T-helper 17 cell (primary cell): ENCODE results near the gene HTD2. TPM values are rescaled to one million over a fixed set of nuclear protein-coding genes. Genes with fewer than 3 reads are reported as not detected.

Source experiments
- ATAC-seq: fragments of 150-1000 bp; cut with Tn5 transposase; 2 replicates; pipeline ENCODE4 v1.10.0; 2021; ENCODE audit warnings: mild to moderate bottlenecking, moderate library complexity
- DNase-seq, 3 donors: peaks; one replicate each; pipeline versions ENCODE4 v3.0.0 to v3.0.0-alpha.2; 2020 to 2021
- H3K9me3 ChIP-seq: one replicate; pipeline ENCODE4 v1.7.0; 2013; ENCODE audit warnings: low read length, mild to moderate bottlenecking; ENCODE audit not compliant: control insufficient read depth, poor library complexity, severe bottlenecking
- H3K27ac Mint-ChIP-seq: one replicate; pipeline ENCODE4 v1.8.0; 2022; ENCODE audit warnings: mild to moderate bottlenecking, moderate library complexity, mixed read lengths
- H3K27me3 Mint-ChIP-seq: one replicate; pipeline ENCODE4 v1.8.0; 2022; ENCODE audit warnings: mixed read lengths
- H3K36me3 Mint-ChIP-seq: one replicate; pipeline ENCODE4 v1.8.0; 2022; ENCODE audit warnings: low read depth, mixed read lengths
- H3K4me1 Mint-ChIP-seq: one replicate; pipeline ENCODE4 v1.8.0; 2022; ENCODE audit warnings: mild to moderate bottlenecking, mixed read lengths
- H3K4me3 Mint-ChIP-seq: one replicate; pipeline ENCODE4 v1.8.0; 2022; ENCODE audit warnings: mild to moderate bottlenecking, moderate library complexity, mixed read lengths
- total RNA-seq, 4 donors: library from RNA in 2 of 4; stranded (reverse) in 2 of 4; gene quantifications; one replicate each; pipeline ENCODE4 v1.2.3 and lab custom pipeline; 2022 to 2026

Gene HTD2
- total RNA-seq, 2 donors from 2014 or later = 6.9 to 7.3 TPM

DNA sequence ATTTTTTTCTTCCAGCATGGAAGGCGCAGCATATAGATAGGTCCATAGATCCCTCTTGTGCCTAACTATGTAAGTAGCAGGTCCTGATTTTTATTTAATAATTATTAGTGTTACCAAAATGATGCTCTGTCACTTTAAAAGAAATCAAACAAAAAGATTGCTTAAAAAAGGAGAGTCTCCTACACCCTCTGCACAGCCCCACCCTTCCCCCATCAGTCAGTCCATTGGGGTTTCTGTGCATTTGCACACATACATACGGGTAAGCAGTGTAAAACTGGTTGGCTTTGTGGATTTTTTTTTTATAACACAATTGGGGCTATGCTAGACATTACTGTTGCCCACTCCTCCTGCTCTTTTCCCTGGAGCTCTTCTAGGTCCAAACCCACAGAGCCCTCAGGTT lies 7.2 kb upstream of the HTD2 start:
- H3K27me3 Mint-ChIP-seq = peaks cover 27% of the 10 kb centered on the region
- no peaks in the 10 kb centered on the region for H3K9me3 ChIP-seq
- no peaks in the 10 kb centered on the region for H3K4me1 Mint-ChIP-seq
- H3K36me3 Mint-ChIP-seq = peaks cover 5% of the 10 kb centered on the region
- DNase-seq (no peak), ATAC-seq (no peak)
- no peak overlapping the region for H3K27ac Mint-ChIP-seq
- H3K4me3 Mint-ChIP-seq = no peak overlapping the region

DNA sequence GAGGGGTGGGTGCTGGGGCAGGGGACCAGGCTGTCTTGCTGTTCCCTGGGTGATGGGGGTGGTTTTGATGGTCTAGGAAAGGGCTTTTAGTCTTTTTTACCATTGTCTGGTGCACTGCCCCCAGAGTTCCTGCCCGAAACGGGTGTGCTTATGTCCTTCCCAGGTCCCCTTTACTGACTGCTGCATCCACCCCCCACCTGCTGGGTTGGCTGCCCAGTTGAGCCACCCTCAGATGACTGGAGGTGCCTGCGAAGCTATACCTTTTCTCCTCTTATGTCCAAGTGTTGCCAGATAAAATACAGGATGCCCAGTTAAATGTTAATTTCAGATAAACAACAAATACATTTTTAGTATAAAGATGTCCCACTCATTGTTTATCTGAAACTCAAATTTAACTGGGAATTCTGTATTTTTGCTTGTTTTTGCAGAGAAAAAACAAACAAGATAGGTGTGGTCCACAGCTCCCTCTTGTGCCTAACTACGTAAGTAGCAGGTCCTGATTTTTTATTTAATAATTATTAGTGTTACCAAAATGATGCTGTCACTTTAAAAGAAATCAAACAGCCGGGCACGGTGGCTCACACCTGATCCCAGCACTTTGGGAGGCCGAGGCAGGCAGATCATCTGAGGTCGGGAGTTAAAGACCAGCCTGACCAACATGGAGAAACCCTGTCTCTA lies 6.3 kb upstream of the HTD2 start:
- H3K36me3 Mint-ChIP-seq = peaks cover 5% of the 10 kb centered on the region
- no peak overlapping the region for H3K4me3 Mint-ChIP-seq
- H3K27ac Mint-ChIP-seq = no peak overlapping the region
- DNase-seq (no peak), ATAC-seq (no peak)
- peaks cover under 1% of the 10 kb centered on the region for H3K4me1 Mint-ChIP-seq
- H3K27me3 Mint-ChIP-seq = peaks cover 27% of the 10 kb centered on the region
- H3K9me3 ChIP-seq = no peaks in the 10 kb centered on the region

DNA sequence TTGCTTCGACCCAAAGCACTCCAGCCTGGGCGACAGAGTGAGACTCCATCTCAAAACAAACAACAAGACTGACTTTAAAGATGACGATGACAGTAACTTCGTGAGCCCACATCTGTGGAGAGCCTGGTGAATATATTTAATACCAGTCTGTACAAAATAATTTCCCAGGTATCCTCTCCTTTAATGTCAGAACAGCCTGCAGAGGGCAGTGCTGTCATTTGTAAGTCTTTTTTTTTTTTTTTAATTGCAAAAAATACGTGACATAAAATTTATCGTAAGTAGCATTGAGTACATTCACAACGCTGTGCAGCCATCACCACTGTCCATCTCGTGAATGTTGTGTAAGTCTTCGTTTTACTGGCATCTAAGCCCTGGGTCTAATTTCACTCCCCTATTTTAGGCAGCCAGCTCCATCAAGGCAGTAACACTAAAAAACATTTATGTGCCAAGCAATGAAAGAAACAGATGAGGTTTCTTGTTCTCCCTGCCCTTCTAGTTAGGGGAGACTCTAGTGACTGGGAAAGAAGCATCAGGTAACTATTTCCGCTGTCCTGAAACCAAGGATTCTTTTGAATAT lies 1.4 kb downstream of the HTD2 start:
- Mint-ChIP-seq H3K27me3 (peaks cover under 1% of the 10 kb centered on the region), H3K27ac (peak overlapping the region; percentile 98), H3K36me3 (peaks cover 3% of the 10 kb centered on the region), H3K4me3 (peak overlapping the region; percentile 99), H3K4me1 (peaks cover 26% of the 10 kb centered on the region)
- no peak for ATAC-seq
- peak in 2 of 3 donors; percentile 16 to 22 for DNase-seq
- no peaks in the 10 kb centered on the region for H3K9me3 ChIP-seq

DNA sequence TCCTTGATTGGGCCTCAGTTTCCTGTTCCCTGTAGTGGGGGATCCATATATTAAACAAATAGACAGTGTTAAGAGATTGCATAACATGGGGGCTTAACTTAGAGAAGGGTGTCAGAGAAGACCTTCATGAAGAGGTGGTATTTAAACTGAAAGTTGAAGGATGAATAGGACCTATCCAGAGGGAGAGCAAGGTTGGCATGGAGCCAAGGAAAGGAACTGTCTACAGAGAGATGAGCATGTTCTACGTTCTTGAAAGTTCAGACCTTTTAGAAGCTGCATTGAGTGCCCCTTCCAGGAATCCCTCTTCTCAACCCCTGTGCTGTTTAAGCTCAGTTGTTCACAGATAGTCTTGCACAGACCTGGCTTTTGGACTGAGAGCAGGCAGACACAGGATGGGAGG lies 2.4 kb downstream of the HTD2 start:
- peak overlapping the region; percentile 98 for H3K27ac Mint-ChIP-seq
- H3K9me3 ChIP-seq = no peaks in the 10 kb centered on the region
- H3K4me3 Mint-ChIP-seq = peak overlapping the region; percentile 58
- DNase-seq = no peak
- H3K27me3 Mint-ChIP-seq = no peaks in the 10 kb centered on the region
- ATAC-seq = no peak
- H3K36me3 Mint-ChIP-seq = peaks cover 3% of the 10 kb centered on the region
- H3K4me1 Mint-ChIP-seq = peaks cover 26% of the 10 kb centered on the region

DNA sequence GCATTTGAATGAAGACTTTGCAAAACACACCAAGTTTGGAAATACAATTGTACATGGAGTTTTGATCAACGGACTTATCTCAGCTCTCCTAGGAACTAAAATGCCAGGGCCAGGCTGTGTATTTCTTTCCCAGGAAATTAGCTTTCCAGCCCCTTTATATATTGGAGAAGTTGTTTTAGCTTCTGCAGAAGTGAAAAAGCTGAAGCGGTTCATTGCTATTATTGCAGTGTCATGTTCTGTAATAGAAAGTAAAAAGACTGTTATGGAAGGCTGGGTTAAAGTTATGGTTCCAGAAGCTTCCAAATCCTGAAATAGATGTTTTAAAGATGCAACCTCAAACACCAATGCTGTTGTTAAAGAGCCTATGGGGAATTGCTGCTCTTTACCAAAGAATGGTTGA lies 11.5 kb downstream of the HTD2 start:
- Mint-ChIP-seq H3K27ac (no peak overlapping the region), H3K4me3 (no peak overlapping the region), H3K4me1 (peaks cover 2% of the 10 kb centered on the region), H3K27me3 (no peaks in the 10 kb centered on the region), H3K36me3 (peaks cover 10% of the 10 kb centered on the region)
- H3K9me3 ChIP-seq = no peaks in the 10 kb centered on the region
- ATAC-seq (no peak), DNase-seq (no peak)

DNA sequence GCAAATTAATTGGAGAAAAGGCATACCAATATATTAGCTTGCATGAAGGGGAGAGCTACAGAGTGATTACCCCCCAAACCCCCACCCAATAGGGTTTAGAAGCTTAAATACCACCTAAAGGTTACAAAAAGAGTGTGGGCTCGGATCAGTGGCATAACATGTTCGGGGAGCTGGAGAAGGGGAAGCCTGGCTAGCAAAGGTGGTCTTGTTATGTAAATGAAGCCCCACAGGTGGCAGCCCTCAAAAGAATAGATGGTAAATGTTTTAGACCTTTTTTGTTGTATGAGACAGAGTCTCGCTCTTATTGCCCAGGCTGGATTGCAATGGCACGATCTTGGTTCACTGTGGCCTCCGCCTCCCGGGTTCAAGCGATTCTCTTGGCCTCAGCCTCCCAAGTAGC lies 15.5 kb downstream of the HTD2 start:
- Mint-ChIP-seq H3K4me1 (peaks cover 11% of the 10 kb centered on the region), H3K36me3 (peaks cover 4% of the 10 kb centered on the region), H3K27me3 (no peaks in the 10 kb centered on the region), H3K4me3 (no peak overlapping the region), H3K27ac (peak overlapping the region; percentile 57)
- ATAC-seq (no peak), DNase-seq (no peak)
- no peaks in the 10 kb centered on the region for H3K9me3 ChIP-seq

DNA sequence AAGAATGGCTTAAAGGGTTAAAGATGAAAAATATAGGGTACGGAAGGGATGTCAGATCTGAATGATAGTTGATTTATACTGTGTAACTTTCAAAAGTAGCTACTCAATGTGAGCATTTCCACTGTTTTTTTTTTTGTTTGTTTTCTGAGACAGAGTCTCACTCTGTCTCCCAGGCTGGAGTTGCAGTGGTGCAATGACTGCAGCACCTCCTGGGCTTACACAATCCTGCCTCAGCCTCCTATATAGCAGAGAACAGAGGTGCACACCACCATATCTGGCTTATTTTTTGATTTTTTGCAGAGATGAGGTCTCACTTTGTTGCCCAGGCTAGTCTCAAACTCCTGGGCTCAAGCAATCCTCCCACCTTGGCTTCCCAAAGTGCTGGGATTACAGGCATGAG lies 16.5 kb downstream of the HTD2 start:
- no peak for DNase-seq
- Mint-ChIP-seq H3K36me3 (peaks cover 2% of the 10 kb centered on the region), H3K4me1 (peaks cover 14% of the 10 kb centered on the region), H3K4me3 (no peak overlapping the region), H3K27me3 (no peaks in the 10 kb centered on the region), H3K27ac (peak overlapping the region; percentile 79)
- H3K9me3 ChIP-seq = no peaks in the 10 kb centered on the region
- no peak for ATAC-seq

DNA sequence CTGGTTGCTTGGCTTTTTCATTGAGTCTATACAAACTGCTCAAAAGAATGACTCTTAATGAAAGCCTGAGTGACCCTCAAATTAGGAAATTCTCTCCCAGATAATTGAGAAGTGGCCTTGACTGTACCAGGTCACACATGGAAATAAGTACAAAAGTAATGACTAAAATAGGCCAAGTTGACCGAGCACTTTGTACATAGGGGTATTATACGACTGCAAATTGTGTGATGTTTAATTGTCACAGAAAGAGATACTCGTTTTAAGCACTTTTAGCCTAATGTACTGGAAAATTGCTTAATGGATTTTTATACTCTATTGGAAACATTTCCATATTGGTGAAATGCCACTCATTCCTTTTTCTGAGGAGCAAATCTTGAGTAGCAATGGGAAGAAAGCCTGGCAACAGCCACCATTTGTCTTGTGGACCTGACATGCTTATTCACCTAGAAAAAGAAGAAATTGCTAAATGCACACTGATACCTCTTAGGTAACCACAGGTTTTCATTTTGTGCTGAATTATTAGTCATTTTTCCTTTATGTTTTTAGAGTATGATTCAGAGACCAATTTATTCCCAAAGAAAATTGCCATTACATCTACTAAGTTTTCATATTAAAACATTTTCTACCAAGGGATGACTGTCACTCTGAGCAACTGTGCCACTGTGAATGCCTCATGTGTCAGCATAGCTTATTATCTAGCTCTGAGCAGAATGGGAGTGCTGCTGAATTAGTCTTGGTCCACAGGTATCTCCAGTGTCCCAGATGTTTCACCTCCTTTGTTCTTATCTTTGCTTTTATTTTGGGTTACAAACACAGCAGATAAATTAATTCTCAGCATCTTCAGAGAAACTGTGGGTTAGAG lies 17.4 kb downstream of the HTD2 start:
- peak; percentile 18 for ATAC-seq
- H3K4me3 Mint-ChIP-seq = no peak overlapping the region
- peaks cover 14% of the 10 kb centered on the region for H3K4me1 Mint-ChIP-seq

DNA sequence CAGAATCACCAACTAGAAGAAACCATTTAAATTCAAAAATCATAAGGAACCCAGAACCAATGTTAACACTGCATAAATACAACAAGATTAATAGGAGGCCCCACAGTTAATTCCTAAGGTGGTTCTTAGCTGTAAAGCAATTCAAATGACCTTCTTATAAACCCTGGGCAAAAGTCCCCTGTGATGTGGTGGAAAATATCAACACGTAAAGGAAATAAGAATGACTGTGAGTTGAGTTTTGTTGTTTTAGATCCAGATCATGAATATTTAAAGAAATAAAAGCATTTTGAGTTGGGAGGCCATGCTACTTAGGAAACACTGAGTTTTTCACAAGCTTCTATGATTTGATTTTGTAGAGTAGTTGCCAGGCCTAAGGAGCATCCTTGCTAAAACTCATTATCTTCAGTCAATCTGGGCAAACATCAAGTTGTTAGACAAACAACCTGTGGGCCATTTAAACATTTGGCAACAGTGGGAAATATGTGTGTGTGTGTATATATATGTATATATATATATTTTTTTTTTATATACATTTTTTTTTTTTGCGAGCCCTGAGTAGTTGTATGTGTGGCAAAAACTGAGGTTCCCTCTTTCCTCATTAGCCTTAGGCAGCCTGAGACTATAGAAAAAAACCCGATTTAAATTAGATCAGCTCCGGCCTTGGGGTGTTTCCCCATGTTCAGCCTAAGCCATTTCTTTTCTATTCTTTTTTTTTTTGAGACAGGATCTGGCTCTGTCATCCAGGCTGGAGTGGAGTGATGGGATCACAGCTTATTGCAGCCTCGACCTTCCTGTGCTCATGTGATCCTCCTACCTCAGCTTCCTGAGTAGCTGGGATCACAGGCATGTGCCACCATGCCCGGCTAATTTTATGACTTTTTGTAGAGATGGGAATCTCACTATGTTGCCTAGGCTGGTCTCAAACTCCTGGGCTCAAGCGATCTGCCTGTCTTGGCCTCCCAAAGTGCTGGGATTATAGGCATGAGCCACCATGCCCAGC lies 18.4 kb downstream of the HTD2 start:
- Mint-ChIP-seq H3K36me3 (peaks cover 2% of the 10 kb centered on the region), H3K27me3 (no peaks in the 10 kb centered on the region), H3K27ac (peak overlapping the region; percentile 79), H3K4me1 (peaks cover 17% of the 10 kb centered on the region), H3K4me3 (peak overlapping the region; percentile 63)
- DNase-seq (no peak), ATAC-seq (peak; percentile 79)
- H3K9me3 ChIP-seq = no peaks in the 10 kb centered on the region

More for the DNA sequence above, 17.4 kb downstream of the HTD2 start:
- DNase-seq = no peak
- H3K9me3 ChIP-seq = no peaks in the 10 kb centered on the region
- Mint-ChIP-seq H3K36me3 (peaks cover 2% of the 10 kb centered on the region), H3K27me3 (no peaks in the 10 kb centered on the region), H3K27ac (peak overlapping the region; percentile 79)

DNA sequence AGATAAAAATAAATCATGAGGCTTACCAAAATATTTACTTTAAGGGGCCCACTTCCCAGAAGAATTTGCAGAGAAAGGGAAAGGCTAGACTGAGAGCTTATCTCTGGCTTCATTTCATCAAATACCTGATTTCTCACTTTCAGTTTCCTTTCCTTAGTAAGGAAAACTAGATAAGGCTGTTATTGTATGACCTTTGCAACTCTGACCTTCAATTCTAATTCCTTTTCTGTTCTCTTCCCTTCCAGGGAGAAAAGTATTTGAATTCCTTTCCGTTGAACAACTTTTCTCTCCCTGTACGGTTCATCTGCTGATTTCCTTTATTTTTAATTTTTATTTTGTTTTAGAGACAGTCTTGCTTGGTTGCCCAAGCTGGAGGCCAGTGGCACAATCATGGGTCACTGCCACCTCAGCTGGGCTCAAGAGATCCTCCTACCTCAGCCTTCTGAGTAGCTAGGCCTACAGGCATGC lies 19.2 kb downstream of the HTD2 start:
- Mint-ChIP-seq H3K27ac (peak overlapping the region; percentile 79), H3K36me3 (no peaks in the 10 kb centered on the region), H3K4me1 (peaks cover 17% of the 10 kb centered on the region), H3K27me3 (no peaks in the 10 kb centered on the region), H3K4me3 (no peak overlapping the region)
- ATAC-seq = no peak
- DNase-seq = no peak
- H3K9me3 ChIP-seq = no peaks in the 10 kb centered on the region

DNA sequence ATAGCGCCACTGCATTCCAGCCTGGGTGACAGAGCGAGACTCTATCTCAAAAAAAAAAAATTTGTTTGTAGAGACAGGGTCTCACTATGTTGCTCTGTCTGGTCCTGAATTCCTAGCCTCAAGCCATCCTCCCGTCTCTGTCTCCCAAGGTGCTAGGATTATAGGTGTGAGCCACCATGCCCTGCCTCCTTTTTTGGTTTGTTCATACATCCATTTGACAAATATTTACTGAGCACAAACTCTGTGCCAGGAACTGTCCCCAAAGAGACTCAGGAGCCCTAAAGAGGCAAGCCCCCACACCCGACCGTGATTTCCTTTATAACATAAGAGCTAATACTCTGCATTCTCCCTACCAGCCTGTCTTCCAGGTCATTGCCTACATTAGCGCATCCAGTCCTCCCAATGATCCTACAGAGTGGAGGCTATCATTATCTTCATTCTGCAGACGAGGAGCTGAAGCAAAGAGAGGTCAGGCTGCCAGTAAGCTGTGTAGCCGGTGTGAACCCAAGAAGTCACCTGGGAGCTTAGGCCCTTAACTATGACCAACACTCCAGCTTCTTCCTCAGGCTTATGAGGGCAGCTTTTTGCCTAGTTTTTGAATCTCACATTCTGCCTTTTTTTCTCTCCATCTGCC lies 20.1 kb downstream of the HTD2 start:
- Mint-ChIP-seq H3K4me3 (no peak overlapping the region), H3K27ac (no peak overlapping the region), H3K4me1 (peaks cover 15% of the 10 kb centered on the region), H3K36me3 (no peaks in the 10 kb centered on the region), H3K27me3 (no peaks in the 10 kb centered on the region)
- DNase-seq (no peak), ATAC-seq (no peak)
- no peaks in the 10 kb centered on the region for H3K9me3 ChIP-seq
